Neural cell (in vitro differentiated cells): ENCODE measurements around the gene KSR2. TPM values are rescaled to one million over a fixed set of nuclear protein-coding genes. Genes with fewer than 3 reads are reported as not detected.

ENCODE experiments used
- H2AFZ ChIP-seq: fragments of 200-600, 300-800 bp; sonication (generic), shearing (Covaris generic); 2 replicates; pipeline ENCODE4 v1.6.0; 2014; ENCODE audit warnings: low read depth, mild to moderate bottlenecking, antibody characterized with exemption, low read length, moderate library complexity
- H3F3A ChIP-seq: fragments of 200-600 bp; shearing (Covaris generic); 2 replicates; pipeline ENCODE4 v1.6.1; 2016; ENCODE audit warnings: mild to moderate bottlenecking, moderate library complexity, mixed read lengths, antibody characterized with exemption, low read length; ENCODE audit not compliant: insufficient read depth, poor library complexity, severe bottlenecking
- H3K27ac ChIP-seq: fragments of 200-600, 300-800 bp; sonication (generic), shearing (Covaris generic); 2 replicates; pipeline ENCODE4 v1.5.1; 2014; ENCODE audit warnings: mild to moderate bottlenecking, low read length, moderate library complexity
- H3K27me3 ChIP-seq: fragments of 300-800, 200-600 bp; sonication (generic), shearing (Covaris generic); 2 replicates; pipeline ENCODE4 v1.6.0; 2014; ENCODE audit warnings: mild to moderate bottlenecking, low read depth, low read length, moderate library complexity; ENCODE audit not compliant: insufficient read depth
- H3K36me3 ChIP-seq: fragments of 300-800, 200-600 bp; sonication (generic), shearing (Covaris generic); 2 replicates; pipeline ENCODE4 v1.5.1; 2014; ENCODE audit warnings: mild to moderate bottlenecking, antibody characterized with exemption, low read length, moderate library complexity; ENCODE audit not compliant: insufficient read depth
- H3K4me2 ChIP-seq: fragments of 300-800, 200-600 bp; sonication (generic), shearing (Covaris generic); 2 replicates; pipeline ENCODE4 v1.6.0; 2014; ENCODE audit warnings: mild to moderate bottlenecking, low read length
- H3K4me3 ChIP-seq: fragments of 300-800, 200-600 bp; sonication (generic), shearing (Covaris generic); 2 replicates; pipeline ENCODE4 v1.5.1; 2014; ENCODE audit warnings: mild to moderate bottlenecking, low read length, moderate library complexity
- H3K79me2 ChIP-seq: fragments of 200-600 bp; shearing (Covaris generic); replicated peaks from 2 replicates; pipeline ENCODE4 v1.6.0; 2014; ENCODE audit warnings: mild to moderate bottlenecking, low read length, moderate library complexity; ENCODE audit not compliant: insufficient read depth
- H3K9ac ChIP-seq: fragments of 300-800, 200-600 bp; sonication (generic), shearing (Covaris generic); 2 replicates; pipeline ENCODE4 v1.6.1; 2016; ENCODE audit warnings: mild to moderate bottlenecking, low read length, mixed read lengths
- H3K9me2 ChIP-seq: fragments of 200-600 bp; shearing (Covaris generic); 2 replicates; pipeline ENCODE4 v1.6.1; 2016; ENCODE audit warnings: mild to moderate bottlenecking, low read length, mixed read lengths; ENCODE audit not compliant: insufficient read depth
- H3K9me3 ChIP-seq: fragments of 200-600, 300-800 bp; sonication (generic), shearing (Covaris generic); 2 replicates; pipeline ENCODE4 v1.6.1; 2016; ENCODE audit warnings: mild to moderate bottlenecking, mixed run types, low read length, moderate library complexity, mixed read lengths
- H4K20me1 ChIP-seq: fragments of 200-600 bp; shearing (Covaris generic); 2 replicates; pipeline ENCODE4 v1.6.1; 2016; ENCODE audit warnings: mild to moderate bottlenecking, mixed run types; ENCODE audit not compliant: insufficient read depth
- CTCF ChIP-seq: fragments of 450-650 bp; IDR thresholded peaks from 2 replicates; pipeline ENCODE4 v1.5.1; 2014; ENCODE audit warnings: antibody characterized with exemption, mild to moderate bottlenecking, moderate library complexity; ENCODE audit not compliant: poor library complexity, severe bottlenecking
- EP300 ChIP-seq: fragments of 450-650 bp; conservative IDR thresholded peaks from 2 replicates; pipeline ENCODE4 v1.6.1; 2014; ENCODE audit warnings: antibody characterized with exemption, mild to moderate bottlenecking, moderate library complexity; ENCODE audit not compliant: poor library complexity, severe bottlenecking
- EZH2 ChIP-seq: fragments of 200-600, 300-800 bp; shearing (Covaris generic), sonication (generic); IDR thresholded peaks from 2 replicates; pipeline ENCODE4 v1.6.1; 2014; ENCODE audit warnings: antibody characterized with exemption, low read length, borderline replicate concordance, mild to moderate bottlenecking; ENCODE audit not compliant: insufficient read depth, poor library complexity, severe bottlenecking
- MXI1 ChIP-seq: fragments of 450-650 bp; conservative IDR thresholded peaks from 2 replicates; pipeline ENCODE4 v1.6.1; 2014; ENCODE audit warnings: antibody characterized with exemption, mild to moderate bottlenecking; ENCODE audit not compliant: poor library complexity, severe bottlenecking
- POLR2AphosphoS5 ChIP-seq: IDR thresholded peaks from 2 replicates; pipeline ENCODE4 v1.6.1; 2012
- RAD21 ChIP-seq: fragments of 450-650 bp; conservative IDR thresholded peaks from 2 replicates; pipeline ENCODE4 v1.6.1; 2014; ENCODE audit warnings: antibody characterized with exemption, mild to moderate bottlenecking, moderate library complexity
- REST ChIP-seq: IDR thresholded peaks from 2 replicates; pipeline ENCODE4 v1.6.1; 2012; ENCODE audit warnings: borderline replicate concordance
- SMC3 ChIP-seq: fragments of 450-650 bp; conservative IDR thresholded peaks from 2 replicates; pipeline ENCODE4 v1.6.1; 2014; ENCODE audit warnings: antibody characterized with exemption, mild to moderate bottlenecking, moderate library complexity; ENCODE audit not compliant: poor library complexity
- TAF1 ChIP-seq: IDR thresholded peaks from 2 replicates; pipeline ENCODE4 v1.6.1; 2012; ENCODE audit warnings: low read depth
- polyA plus RNA-seq: library from polyadenylated mRNA; depleted of rRNA; stranded (reverse); fragments of >200 nt; gene quantifications from 2 replicates; pipeline ENCODE4 v1.2.3, GENCODE V29; 2014

The KSR2 gene
- polyA plus RNA-seq, 1 donor from 2014 or later, result 3.0 TPM

GRCh38 chr12:117968151-117968789 lies 520 bp downstream of the KSR2 start:
- Histone ChIP-seq H3K27me3 (no peaks in the 10 kb centered on the region), H3K4me2 (peak overlapping the region; percentile 8), H3K27ac (peak overlapping the region; percentile 96), H3K79me2 (peaks cover 34% of the 10 kb centered on the region), H2AFZ (peak overlapping the region; percentile 80), H3K4me3 (peak overlapping the region; percentile 81), H3K9ac (peak overlapping the region; percentile 95), H3F3A (peaks cover 4% of the 10 kb centered on the region), H3K36me3 (no peaks in the 10 kb centered on the region), H4K20me1 (no peaks in the 10 kb centered on the region), H3K9me3 (peaks cover 4% of the 10 kb centered on the region), H3K9me2 (no peaks in the 10 kb centered on the region)
- TF ChIP-seq SMC3 (no peak), REST (no peak), TAF1 (no peak), MXI1 (no peak), POLR2AphosphoS5 (no peak), RAD21 (no peak), EP300 (no peak), EZH2 (no peak), CTCF (no peak)

GRCh38 chr12:117967512-117967911 lies 1.3 kb downstream of the KSR2 start:
- Histone ChIP-seq H3K9me2 (no peaks in the 10 kb centered on the region), H3K79me2 (peaks cover 34% of the 10 kb centered on the region), H3K9me3 (peaks cover 4% of the 10 kb centered on the region), H3K4me3 (peak overlapping the region; percentile 81), H3K27ac (peak overlapping the region; percentile 96), H3F3A (peaks cover 4% of the 10 kb centered on the region), H3K9ac (peak overlapping the region; percentile 95), H4K20me1 (no peaks in the 10 kb centered on the region), H3K27me3 (no peaks in the 10 kb centered on the region), H2AFZ (no peak overlapping the region), H3K4me2 (peak overlapping the region; percentile 75), H3K36me3 (no peaks in the 10 kb centered on the region)
- TF ChIP-seq MXI1, result peak; percentile 39
- peak; percentile 1 for TF ChIP-seq REST
- no peak for TF ChIP-seq EP300
